ENCODE results near the gene ACTR3. TPM values are rescaled to one million over a fixed set of nuclear protein-coding genes. Genes with fewer than 3 reads are reported as not detected.
"Not testable (repeated sequence)": the region's sequence is repeated elsewhere in the genome, so short reads cannot be mapped to it uniquely, and the experiment has no call there.

ACTR3 gene
- polyA plus RNA-seq, 1 donor from 2014 or later = 255 TPM

DNA sequence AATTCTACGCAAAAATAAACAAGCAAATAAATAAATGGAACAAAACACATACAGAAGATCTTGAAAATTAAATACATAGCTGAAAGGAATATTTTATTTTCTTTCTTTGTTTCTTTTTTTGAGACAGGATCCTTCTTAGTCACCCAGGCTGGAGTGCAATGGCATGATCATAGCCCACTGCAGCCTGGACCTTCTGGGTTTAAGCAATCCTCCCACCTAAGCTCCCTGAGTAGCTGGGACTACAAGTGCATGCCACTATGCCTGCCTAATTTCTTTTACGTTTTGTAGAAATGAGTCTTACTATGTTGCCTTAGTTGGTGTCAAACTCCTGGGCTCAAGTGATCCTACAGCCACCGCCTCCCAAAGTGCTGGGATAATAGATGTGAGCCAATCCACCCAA, 44.6 kb upstream of the ACTR3 start:
- TF ChIP-seq, protein P1, sequence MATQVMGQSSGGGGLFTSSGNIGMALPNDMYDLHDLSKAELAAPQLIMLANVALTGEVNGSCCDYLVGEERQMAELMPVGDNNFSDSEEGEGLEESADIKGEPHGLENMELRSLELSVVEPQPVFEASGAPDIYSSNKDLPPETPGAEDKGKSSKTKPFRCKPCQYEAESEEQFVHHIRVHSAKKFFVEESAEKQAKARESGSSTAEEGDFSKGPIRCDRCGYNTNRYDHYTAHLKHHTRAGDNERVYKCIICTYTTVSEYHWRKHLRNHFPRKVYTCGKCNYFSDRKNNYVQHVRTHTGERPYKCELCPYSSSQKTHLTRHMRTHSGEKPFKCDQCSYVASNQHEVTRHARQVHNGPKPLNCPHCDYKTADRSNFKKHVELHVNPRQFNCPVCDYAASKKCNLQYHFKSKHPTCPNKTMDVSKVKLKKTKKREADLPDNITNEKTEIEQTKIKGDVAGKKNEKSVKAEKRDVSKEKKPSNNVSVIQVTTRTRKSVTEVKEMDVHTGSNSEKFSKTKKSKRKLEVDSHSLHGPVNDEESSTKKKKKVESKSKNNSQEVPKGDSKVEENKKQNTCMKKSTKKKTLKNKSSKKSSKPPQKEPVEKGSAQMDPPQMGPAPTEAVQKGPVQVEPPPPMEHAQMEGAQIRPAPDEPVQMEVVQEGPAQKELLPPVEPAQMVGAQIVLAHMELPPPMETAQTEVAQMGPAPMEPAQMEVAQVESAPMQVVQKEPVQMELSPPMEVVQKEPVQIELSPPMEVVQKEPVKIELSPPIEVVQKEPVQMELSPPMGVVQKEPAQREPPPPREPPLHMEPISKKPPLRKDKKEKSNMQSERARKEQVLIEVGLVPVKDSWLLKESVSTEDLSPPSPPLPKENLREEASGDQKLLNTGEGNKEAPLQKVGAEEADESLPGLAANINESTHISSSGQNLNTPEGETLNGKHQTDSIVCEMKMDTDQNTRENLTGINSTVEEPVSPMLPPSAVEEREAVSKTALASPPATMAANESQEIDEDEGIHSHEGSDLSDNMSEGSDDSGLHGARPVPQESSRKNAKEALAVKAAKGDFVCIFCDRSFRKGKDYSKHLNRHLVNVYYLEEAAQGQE (IDR thresholded peaks at IDR 0.05; ENCODE audit: borderline replicate concordance) = no peak
- TF ChIP-seq SMC3 (conservative IDR thresholded peaks at IDR 0.05; ENCODE audit: poor library complexity) (no peak), POLR2AphosphoS5 (IDR thresholded peaks at IDR 0.05) (no peak), RAD21 (conservative IDR thresholded peaks at IDR 0.05) (no peak), TAF1 (IDR thresholded peaks at IDR 0.05; ENCODE audit: low read depth) (no peak)
- Histone ChIP-seq H3F3A (ENCODE audit: insufficient read depth, low read length, poor library complexity, severe bottlenecking) (no peaks in the 10 kb centered on the region), H3K4me3 (ENCODE audit: low read length) (no peak overlapping the region), H3K9me2 (ENCODE audit: insufficient read depth, low read length) (no peaks in the 10 kb centered on the region), H3K79me2 (replicated peaks; ENCODE audit: insufficient read depth, low read length) (no peaks in the 10 kb centered on the region), H2AFZ (ENCODE audit: low read depth, low read length) (no peak overlapping the region), H3K4me2 (ENCODE audit: low read length) (no peak overlapping the region), H3K27ac (ENCODE audit: low read length) (no peak overlapping the region), H3K9me3 (ENCODE audit: low read length) (no peaks in the 10 kb centered on the region), H3K36me3 (ENCODE audit: insufficient read depth, low read length) (no peaks in the 10 kb centered on the region), H3K27me3 (ENCODE audit: insufficient read depth, low read depth, low read length) (no peaks in the 10 kb centered on the region), H3K9ac (ENCODE audit: low read length) (no peak overlapping the region), H4K20me1 (ENCODE audit: insufficient read depth) (no peaks in the 10 kb centered on the region)

DNA sequence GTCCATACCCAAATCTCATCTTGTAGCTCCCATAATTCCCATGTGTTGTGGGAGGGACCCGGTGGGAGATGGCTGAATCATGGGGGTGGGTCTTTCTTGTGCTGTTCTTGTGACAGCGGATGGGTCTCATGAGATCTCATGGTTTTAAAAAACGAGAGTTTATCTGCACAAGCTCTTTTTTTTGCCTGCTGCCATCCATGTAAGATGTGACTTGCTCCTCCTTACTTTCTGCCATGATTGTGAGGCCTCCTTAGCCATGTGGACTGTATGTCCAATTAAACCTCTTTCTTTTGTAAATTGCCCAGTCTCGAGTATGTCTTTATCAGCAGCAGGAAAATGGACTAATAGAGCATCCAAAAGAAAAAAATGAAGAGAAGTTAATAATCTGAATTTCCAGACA, 44.1 kb upstream of the ACTR3 start:
- not testable (repeated sequence) for H4K20me1 ChIP-seq (ENCODE audit: insufficient read depth); H3F3A ChIP-seq (ENCODE audit: insufficient read depth, low read length, poor library complexity, severe bottlenecking); H3K9ac ChIP-seq (ENCODE audit: low read length); H3K36me3 ChIP-seq (ENCODE audit: insufficient read depth, low read length); H3K4me3 ChIP-seq (ENCODE audit: low read length); H2AFZ ChIP-seq (ENCODE audit: low read depth, low read length); H3K9me2 ChIP-seq (ENCODE audit: insufficient read depth, low read length); H3K27me3 ChIP-seq (ENCODE audit: insufficient read depth, low read depth, low read length); H3K9me3 ChIP-seq (ENCODE audit: low read length); H3K27ac ChIP-seq (ENCODE audit: low read length); H3K4me2 ChIP-seq (ENCODE audit: low read length); H3K79me2 ChIP-seq (replicated peaks; ENCODE audit: insufficient read depth, low read length)

DNA sequence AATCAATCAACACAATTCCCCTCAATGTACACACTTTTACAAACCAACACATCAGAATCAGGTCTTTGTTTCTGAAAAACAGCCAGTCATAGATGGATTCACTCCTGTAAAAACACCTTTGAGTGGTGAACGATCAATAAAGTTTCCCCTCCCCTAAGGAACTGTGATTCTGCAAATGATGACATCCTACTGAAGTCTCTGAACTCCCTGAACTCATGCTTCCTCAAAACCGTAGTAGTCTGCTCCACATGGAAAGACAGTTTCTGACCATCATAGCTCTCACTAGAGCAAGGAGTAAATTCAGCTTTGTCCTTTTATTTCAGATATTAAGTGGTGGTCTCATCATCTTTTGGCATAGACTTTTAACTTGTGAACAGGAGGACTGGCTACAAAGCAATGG, 43.5 kb upstream of the ACTR3 start:
- no peaks in the 10 kb centered on the region for H3K36me3 ChIP-seq (ENCODE audit: insufficient read depth, low read length)
- no peaks in the 10 kb centered on the region for H3K79me2 ChIP-seq (replicated peaks; ENCODE audit: insufficient read depth, low read length)
- no peak overlapping the region for H3K4me2 ChIP-seq (ENCODE audit: low read length)
- H3K9me2 ChIP-seq (ENCODE audit: insufficient read depth, low read length) = no peaks in the 10 kb centered on the region
- H4K20me1 ChIP-seq (ENCODE audit: insufficient read depth) = no peaks in the 10 kb centered on the region
- no peak overlapping the region for H3K27ac ChIP-seq (ENCODE audit: low read length)
- H3K4me3 ChIP-seq (ENCODE audit: low read length) = no peak overlapping the region
- H2AFZ ChIP-seq (ENCODE audit: low read depth, low read length) = no peak overlapping the region
- H3F3A ChIP-seq (ENCODE audit: insufficient read depth, low read length, poor library complexity, severe bottlenecking) = no peaks in the 10 kb centered on the region
- no peak overlapping the region for H3K9ac ChIP-seq (ENCODE audit: low read length)
- H3K9me3 ChIP-seq (ENCODE audit: low read length) = no peaks in the 10 kb centered on the region
- TF ChIP-seq RAD21 (conservative IDR thresholded peaks at IDR 0.05) = no peak
- no peak for TF ChIP-seq TAF1 (IDR thresholded peaks at IDR 0.05; ENCODE audit: low read depth)
- TF ChIP-seq SMC3 (conservative IDR thresholded peaks at IDR 0.05; ENCODE audit: poor library complexity) = no peak
- no peaks in the 10 kb centered on the region for H3K27me3 ChIP-seq (ENCODE audit: insufficient read depth, low read depth, low read length)

DNA sequence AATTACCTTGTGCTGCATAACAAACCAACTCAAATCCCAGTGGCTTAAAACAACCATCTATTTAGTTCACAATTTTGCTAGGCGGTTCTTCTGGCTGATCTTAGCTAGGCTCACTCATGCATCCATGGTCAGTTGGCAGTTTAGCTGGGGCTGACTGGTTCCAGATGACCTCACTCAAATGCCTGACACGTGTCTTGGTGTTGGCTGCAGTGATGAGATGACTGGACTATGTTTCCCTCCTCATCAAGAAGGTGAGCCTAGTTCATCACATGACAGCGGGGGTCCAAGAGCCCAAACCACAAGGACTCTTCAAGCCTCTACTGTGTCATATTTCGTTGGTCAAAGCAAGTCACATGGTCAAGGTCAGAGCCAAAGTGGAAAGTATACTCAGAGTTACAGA, 42.7 kb upstream of the ACTR3 start:
- Histone ChIP-seq H3K4me3 (ENCODE audit: low read length) (no peak overlapping the region), H3F3A (ENCODE audit: insufficient read depth, low read length, poor library complexity, severe bottlenecking) (no peaks in the 10 kb centered on the region), H3K27me3 (ENCODE audit: insufficient read depth, low read depth, low read length) (no peaks in the 10 kb centered on the region), H3K79me2 (replicated peaks; ENCODE audit: insufficient read depth, low read length) (no peaks in the 10 kb centered on the region), H3K9me3 (ENCODE audit: low read length) (no peaks in the 10 kb centered on the region), H2AFZ (ENCODE audit: low read depth, low read length) (no peak overlapping the region), H3K9ac (ENCODE audit: low read length) (no peak overlapping the region), H4K20me1 (ENCODE audit: insufficient read depth) (no peaks in the 10 kb centered on the region), H3K9me2 (ENCODE audit: insufficient read depth, low read length) (no peaks in the 10 kb centered on the region), H3K36me3 (ENCODE audit: insufficient read depth, low read length) (no peaks in the 10 kb centered on the region), H3K27ac (ENCODE audit: low read length) (no peak overlapping the region), H3K4me2 (ENCODE audit: low read length) (no peak overlapping the region)
- TF ChIP-seq TAF1 (IDR thresholded peaks at IDR 0.05; ENCODE audit: low read depth) (no peak), MXI1 (conservative IDR thresholded peaks at IDR 0.05; ENCODE audit: poor library complexity, severe bottlenecking) (no peak), EP300 (conservative IDR thresholded peaks at IDR 0.05; ENCODE audit: poor library complexity, severe bottlenecking) (no peak), RAD21 (conservative IDR thresholded peaks at IDR 0.05) (no peak), POLR2AphosphoS5 (IDR thresholded peaks at IDR 0.05) (no peak), EZH2 (IDR thresholded peaks at IDR 0.05; ENCODE audit: borderline replicate concordance, insufficient read depth, low read length, poor library complexity, severe bottlenecking) (no peak), SMC3 (conservative IDR thresholded peaks at IDR 0.05; ENCODE audit: poor library complexity) (no peak)
- TF ChIP-seq, protein P2, sequence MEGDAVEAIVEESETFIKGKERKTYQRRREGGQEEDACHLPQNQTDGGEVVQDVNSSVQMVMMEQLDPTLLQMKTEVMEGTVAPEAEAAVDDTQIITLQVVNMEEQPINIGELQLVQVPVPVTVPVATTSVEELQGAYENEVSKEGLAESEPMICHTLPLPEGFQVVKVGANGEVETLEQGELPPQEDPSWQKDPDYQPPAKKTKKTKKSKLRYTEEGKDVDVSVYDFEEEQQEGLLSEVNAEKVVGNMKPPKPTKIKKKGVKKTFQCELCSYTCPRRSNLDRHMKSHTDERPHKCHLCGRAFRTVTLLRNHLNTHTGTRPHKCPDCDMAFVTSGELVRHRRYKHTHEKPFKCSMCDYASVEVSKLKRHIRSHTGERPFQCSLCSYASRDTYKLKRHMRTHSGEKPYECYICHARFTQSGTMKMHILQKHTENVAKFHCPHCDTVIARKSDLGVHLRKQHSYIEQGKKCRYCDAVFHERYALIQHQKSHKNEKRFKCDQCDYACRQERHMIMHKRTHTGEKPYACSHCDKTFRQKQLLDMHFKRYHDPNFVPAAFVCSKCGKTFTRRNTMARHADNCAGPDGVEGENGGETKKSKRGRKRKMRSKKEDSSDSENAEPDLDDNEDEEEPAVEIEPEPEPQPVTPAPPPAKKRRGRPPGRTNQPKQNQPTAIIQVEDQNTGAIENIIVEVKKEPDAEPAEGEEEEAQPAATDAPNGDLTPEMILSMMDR (IDR thresholded peaks at IDR 0.05; ENCODE audit: poor library complexity, severe bottlenecking) = no peak
- TF ChIP-seq, protein P1 (IDR thresholded peaks at IDR 0.05; ENCODE audit: borderline replicate concordance) = no peak

All from neural cell (in vitro differentiated cells).